Osteocyte (in vitro differentiated cells): ENCODE data around the gene ADGRG4. TPM values are rescaled to one million over a fixed set of nuclear protein-coding genes. Genes with fewer than 3 reads are reported as not detected.

ENCODE experiments used
- DNase-seq: peaks from one replicate; pipeline ENCODE4 v3.0.0; 2021; ENCODE audit warnings: mixed read lengths; ENCODE audit not compliant: unreplicated experiment; ENCODE audit errors: extremely low spot score
- H3K27ac Mint-ChIP-seq: one replicate; pipeline ENCODE4 v1.8.0; 2021; ENCODE audit warnings: mild to moderate bottlenecking, mixed read lengths; ENCODE audit not compliant: unreplicated experiment
- H3K27me3 Mint-ChIP-seq: one replicate; pipeline ENCODE4 v1.8.0; 2021; ENCODE audit warnings: mixed read lengths; ENCODE audit not compliant: unreplicated experiment
- H3K36me3 Mint-ChIP-seq: one replicate; pipeline ENCODE4 v1.8.0; 2021; ENCODE audit warnings: mixed read lengths; ENCODE audit not compliant: unreplicated experiment
- H3K4me1 Mint-ChIP-seq: one replicate; pipeline ENCODE4 v1.8.0; 2021; ENCODE audit warnings: mixed read lengths; ENCODE audit not compliant: unreplicated experiment
- H3K4me3 Mint-ChIP-seq: one replicate; pipeline ENCODE4 v1.8.0; 2021; ENCODE audit warnings: mild to moderate bottlenecking, moderate library complexity, mixed read lengths; ENCODE audit not compliant: unreplicated experiment
- H3K9me3 Mint-ChIP-seq: one replicate; pipeline ENCODE4 v1.8.0; 2021; ENCODE audit warnings: mixed read lengths; ENCODE audit not compliant: unreplicated experiment
- total RNA-seq: library from RNA; stranded (reverse); gene quantifications from 2 replicates; pipeline ENCODE4 v1.2.1, GENCODE V29; 2021
- TF ChIP-seq, protein P1 (sequence below): fragments of 200-600 bp; sonication (generic); IDR thresholded peaks from 2 replicates; pipeline ENCODE4 v1.5.0; 2021; ENCODE audit warnings: antibody characterized with exemption, mild to moderate bottlenecking, moderate library complexity

ADGRG4 gene
- total RNA-seq, 1 donor from 2014 or later, result 0.16 TPM

DNA sequence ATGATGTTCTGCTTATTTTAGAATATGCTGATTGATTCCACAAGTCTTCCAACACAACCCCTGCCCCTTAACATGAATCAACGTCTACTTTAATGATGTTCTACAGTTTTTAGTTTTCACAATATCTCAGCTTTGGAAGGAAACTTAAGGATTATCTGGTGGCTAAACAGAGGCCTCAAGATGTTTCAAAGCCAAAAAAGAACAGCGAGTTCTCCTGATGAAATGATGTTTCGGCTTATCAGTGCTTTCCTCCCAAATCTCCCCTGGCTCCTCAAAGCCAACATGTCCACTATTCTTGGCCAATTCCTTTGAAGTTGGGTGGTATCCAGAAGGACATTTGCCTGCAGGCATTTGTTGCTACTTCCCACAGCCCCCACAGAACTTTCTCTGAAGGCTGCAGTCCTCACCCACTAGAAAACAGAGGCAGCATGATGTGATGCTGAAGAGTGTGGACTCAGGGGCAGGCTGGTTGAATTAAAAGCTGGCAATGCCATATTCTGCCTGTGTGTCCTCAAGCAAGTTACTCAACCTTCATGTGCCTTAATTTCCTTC is 87.3 kb downstream of the ADGRG4 start:
- no peaks in the 10 kb centered on the region for H3K4me1 Mint-ChIP-seq
- no peak for DNase-seq
- no peaks in the 10 kb centered on the region for H3K9me3 Mint-ChIP-seq
- no peaks in the 10 kb centered on the region for H3K27me3 Mint-ChIP-seq
- no peaks in the 10 kb centered on the region for H3K36me3 Mint-ChIP-seq
- no peak overlapping the region for H3K4me3 Mint-ChIP-seq
- TF ChIP-seq, protein P1, sequence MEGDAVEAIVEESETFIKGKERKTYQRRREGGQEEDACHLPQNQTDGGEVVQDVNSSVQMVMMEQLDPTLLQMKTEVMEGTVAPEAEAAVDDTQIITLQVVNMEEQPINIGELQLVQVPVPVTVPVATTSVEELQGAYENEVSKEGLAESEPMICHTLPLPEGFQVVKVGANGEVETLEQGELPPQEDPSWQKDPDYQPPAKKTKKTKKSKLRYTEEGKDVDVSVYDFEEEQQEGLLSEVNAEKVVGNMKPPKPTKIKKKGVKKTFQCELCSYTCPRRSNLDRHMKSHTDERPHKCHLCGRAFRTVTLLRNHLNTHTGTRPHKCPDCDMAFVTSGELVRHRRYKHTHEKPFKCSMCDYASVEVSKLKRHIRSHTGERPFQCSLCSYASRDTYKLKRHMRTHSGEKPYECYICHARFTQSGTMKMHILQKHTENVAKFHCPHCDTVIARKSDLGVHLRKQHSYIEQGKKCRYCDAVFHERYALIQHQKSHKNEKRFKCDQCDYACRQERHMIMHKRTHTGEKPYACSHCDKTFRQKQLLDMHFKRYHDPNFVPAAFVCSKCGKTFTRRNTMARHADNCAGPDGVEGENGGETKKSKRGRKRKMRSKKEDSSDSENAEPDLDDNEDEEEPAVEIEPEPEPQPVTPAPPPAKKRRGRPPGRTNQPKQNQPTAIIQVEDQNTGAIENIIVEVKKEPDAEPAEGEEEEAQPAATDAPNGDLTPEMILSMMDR, result no peak
- H3K27ac Mint-ChIP-seq, result no peak overlapping the region

- no peak overlapping the region for H3K4me3 Mint-ChIP-seq
- no peaks in the 10 kb centered on the region for H3K27me3 Mint-ChIP-seq
- H3K4me1 Mint-ChIP-seq, result no peaks in the 10 kb centered on the region
- TF ChIP-seq, protein P1, result no peak
- no peaks in the 10 kb centered on the region for H3K36me3 Mint-ChIP-seq
- DNase-seq, result no peak
- H3K27ac Mint-ChIP-seq, result no peak overlapping the region
- no peaks in the 10 kb centered on the region for H3K9me3 Mint-ChIP-seq
Observed at GRCh38 chrX:136390921-136391320, 90.2 kb downstream of the ADGRG4 start.

- Mint-ChIP-seq H3K4me1 (no peaks in the 10 kb centered on the region), H3K27me3 (no peaks in the 10 kb centered on the region), H3K4me3 (no peak overlapping the region), H3K9me3 (no peaks in the 10 kb centered on the region), H3K36me3 (no peaks in the 10 kb centered on the region), H3K27ac (no peak overlapping the region)
- no peak for DNase-seq
- TF ChIP-seq, protein P1, result no peak
Observed at GRCh38 chrX:136395271-136395670, 94.5 kb downstream of the ADGRG4 start.

DNA sequence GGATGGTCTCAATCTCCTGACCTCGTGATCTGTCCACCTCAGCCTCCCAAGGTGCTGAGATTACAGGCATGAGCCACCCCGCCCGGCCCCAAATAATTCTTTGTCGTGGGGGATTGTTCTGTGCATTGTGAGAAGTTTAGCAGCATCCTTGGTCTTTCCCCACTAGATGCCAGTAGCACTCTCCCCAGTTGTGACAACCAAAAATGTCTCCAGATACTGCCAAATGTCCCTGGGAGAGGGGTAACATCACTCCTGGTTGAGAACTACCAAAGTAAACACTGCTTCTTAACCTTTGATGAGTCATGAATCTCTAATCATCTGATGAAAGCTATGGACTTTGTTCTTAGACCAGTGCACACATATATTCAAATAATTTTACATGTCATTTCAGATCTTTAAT is 96.2 kb downstream of the ADGRG4 start:
- Mint-ChIP-seq H3K4me1 (no peaks in the 10 kb centered on the region), H3K27me3 (no peaks in the 10 kb centered on the region), H3K36me3 (no peaks in the 10 kb centered on the region), H3K9me3 (no peaks in the 10 kb centered on the region), H3K27ac (no peak overlapping the region), H3K4me3 (no peak overlapping the region)
- TF ChIP-seq, protein P1, result no peak
- no peak for DNase-seq

GRCh38 chrX:136405126-136405525 is 104.4 kb downstream of the ADGRG4 start:
- Mint-ChIP-seq H3K36me3 (no peaks in the 10 kb centered on the region), H3K27me3 (no peaks in the 10 kb centered on the region), H3K4me1 (no peaks in the 10 kb centered on the region), H3K9me3 (no peaks in the 10 kb centered on the region), H3K27ac (no peak overlapping the region), H3K4me3 (no peak overlapping the region)
- DNase-seq, result no peak
- TF ChIP-seq, protein P1, result no peak
